GM10248 (cell line): ENCODE results near the gene SOX5.

Source experiments
- CTCF ChIA-PET: fragments of 300-600 bp; sonication (Branson Sonifier 250); formaldehyde crosslinking; extraction: SDS; loops from one replicate; lab custom pipeline; 2021; ENCODE audit warnings: antibody characterized with exemption; lab: Yijun Ruan, JAX
- POLR2A ChIA-PET: fragments of 350-650 bp; sonication (Branson Sonifier 250); formaldehyde crosslinking; extraction: SDS; loops from one replicate; lab custom pipeline; 2020; ENCODE audit warnings: antibody characterized with exemption; lab: Yijun Ruan, JAX
- DNase-seq: peaks from one replicate; pipeline ENCODE4 v3.0.0; 2012; ENCODE audit errors: extremely low spot score
- TF ChIP-seq, protein P1 (sequence below): IDR thresholded peaks from 2 replicates; pipeline ENCODE4 v1.5.1; 2012; ENCODE audit warnings: mild to moderate bottlenecking, low read depth; ENCODE audit errors: extremely low read depth, missing control alignments, control extremely low read depth

Gene SOX5

DNA sequence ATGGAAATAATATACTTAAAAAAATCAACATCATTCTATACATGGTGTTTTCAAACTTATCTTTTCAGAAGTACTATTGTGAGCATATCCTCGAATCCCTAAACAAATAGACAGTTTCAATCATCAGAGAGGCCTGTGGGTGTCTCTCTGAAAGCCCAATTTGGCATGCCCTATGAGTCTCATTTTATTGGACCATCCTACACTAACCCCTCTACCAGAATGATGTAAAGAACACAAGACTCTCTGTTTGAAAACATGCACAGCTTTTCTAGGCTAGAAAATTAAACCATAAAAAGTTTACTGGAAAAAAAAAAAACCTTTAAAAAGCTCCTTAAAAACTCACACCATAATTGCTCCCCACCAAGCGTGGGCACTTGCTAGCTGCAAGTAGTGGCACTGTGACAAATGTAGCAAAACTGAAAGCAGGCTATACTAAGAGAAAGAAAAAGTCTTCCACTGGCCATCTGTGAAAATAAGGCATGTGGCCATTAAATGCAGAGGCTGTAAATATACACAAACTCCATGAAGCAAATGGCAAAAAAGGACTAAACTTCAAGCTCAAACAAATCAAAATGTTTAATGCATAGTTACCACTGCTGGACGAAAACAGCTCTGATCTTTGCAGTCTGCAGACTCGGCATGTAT lies 394.2 kb downstream of the SOX5 start:
- no peak for DNase-seq
- ChIA-PET CTCF (interaction anchor here (1.6 kb wide), 2 partner anchors 11 to 24 kb away, joined by 5 read pairs; no protein-coding TSS in a partner anchor), POLR2A (no interaction called here)
- TF ChIP-seq, protein P1, sequence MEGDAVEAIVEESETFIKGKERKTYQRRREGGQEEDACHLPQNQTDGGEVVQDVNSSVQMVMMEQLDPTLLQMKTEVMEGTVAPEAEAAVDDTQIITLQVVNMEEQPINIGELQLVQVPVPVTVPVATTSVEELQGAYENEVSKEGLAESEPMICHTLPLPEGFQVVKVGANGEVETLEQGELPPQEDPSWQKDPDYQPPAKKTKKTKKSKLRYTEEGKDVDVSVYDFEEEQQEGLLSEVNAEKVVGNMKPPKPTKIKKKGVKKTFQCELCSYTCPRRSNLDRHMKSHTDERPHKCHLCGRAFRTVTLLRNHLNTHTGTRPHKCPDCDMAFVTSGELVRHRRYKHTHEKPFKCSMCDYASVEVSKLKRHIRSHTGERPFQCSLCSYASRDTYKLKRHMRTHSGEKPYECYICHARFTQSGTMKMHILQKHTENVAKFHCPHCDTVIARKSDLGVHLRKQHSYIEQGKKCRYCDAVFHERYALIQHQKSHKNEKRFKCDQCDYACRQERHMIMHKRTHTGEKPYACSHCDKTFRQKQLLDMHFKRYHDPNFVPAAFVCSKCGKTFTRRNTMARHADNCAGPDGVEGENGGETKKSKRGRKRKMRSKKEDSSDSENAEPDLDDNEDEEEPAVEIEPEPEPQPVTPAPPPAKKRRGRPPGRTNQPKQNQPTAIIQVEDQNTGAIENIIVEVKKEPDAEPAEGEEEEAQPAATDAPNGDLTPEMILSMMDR = no peak

DNA sequence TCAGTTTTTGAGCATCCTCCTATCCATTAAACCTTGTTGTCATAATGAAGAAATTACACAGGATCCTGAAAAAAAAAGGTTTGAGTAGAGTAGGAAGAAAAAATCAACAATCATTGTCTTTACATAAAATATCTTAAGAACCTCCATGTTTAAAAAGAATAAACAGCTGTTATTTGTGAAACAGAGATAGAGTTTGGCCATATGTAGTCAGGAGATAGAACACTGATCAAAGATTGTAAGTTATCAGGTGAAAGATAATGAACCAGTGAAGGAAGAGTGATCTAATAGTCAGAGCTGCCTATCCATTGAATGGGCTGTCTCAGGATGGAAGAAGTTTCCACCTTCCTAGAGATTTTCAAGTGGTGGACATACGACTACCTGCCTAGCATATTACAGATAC lies 397.1 kb downstream of the SOX5 start:
- TF ChIP-seq, protein P1 = no peak
- CTCF ChIA-PET = no interaction called here

DNA sequence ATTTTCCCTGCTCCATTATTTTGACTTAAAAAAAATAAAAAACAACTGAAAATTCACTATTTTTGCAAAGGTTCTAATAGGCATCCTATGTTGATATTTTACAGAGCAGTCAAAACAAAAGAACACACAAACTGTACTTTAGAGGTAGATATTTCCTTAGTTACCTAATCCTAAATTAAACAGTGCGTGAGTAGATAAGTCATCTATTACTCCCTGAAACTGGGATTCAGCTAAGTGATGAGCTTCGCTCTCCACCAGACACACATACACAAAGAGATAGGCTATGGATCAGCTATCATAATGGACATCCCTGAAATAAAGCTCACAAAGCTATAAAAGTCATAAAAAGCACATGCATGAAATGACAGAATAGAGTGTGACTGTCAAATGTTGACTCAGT lies 398.7 kb downstream of the SOX5 start:
- no peak for DNase-seq
- ChIA-PET POLR2A (no interaction called here), CTCF (interaction anchor here (1.0 kb wide), 1 partner anchor 12 kb away, joined by 3 read pairs; no protein-coding TSS in a partner anchor)
- TF ChIP-seq, protein P1 = no peak

More for the DNA sequence above, 397.1 kb downstream of the SOX5 start:
- DNase-seq = no peak
- POLR2A ChIA-PET = no interaction called here

DNA sequence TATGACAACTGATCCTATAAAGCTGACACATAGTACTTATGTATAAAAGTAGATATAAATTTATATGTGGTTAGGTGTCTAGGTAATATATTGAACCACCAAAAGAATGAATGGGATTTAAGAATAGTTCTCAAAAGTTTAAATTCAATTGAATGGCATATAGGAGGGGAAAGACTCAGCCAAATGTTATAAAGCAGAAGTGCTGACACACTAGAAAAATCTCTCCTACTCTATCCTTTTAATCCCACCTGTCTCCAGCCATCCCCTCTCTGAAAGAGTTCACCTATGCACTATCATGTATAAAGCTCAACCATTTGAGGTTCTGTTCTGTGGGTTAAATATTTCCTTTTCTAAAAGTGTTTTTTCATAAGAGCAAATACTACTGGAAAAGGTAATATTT lies 400.7 kb downstream of the SOX5 start:
- ChIA-PET CTCF (no interaction called here), POLR2A (no interaction called here)
- TF ChIP-seq, protein P1 = no peak
- DNase-seq = no peak

DNA sequence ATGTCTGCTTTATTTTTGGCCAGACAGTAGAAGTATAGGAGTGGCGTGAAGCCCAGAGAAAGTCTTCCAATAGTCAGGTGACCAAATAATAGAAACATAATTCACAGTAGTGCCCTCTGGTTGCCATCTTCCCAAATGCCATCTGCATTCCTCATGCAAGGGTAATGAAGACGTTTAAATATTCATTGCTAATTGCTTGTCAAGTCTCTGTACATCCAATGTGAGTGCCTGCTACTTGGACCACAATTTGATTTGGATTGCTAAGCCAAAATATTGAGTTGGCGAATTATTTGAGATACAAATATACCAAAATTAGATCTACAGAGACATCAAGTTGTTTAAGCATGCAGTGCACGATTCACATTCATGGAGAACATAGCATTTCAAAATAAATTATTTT lies 402.7 kb downstream of the SOX5 start:
- CTCF ChIA-PET = no interaction called here

DNA sequence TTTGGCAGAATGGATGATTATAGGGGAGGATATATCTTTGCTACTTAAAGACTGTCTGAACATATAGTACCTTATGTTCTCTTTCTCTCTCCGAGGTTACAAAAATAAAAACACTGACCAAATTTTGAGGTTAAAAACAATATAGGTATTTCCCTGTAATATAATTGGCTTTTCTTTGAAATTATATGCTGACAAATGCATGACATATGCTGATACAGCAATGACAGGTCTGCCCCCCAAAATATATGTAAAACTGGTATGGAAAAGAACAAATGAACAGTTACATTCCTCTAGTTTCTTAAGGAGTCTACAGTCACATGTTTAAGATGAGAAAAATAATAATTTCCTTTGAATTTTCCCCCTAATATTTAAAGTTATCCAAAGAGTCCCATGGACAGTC lies 405.7 kb downstream of the SOX5 start:
- POLR2A ChIA-PET = no interaction called here
- TF ChIP-seq, protein P1 = no peak
- CTCF ChIA-PET = no interaction called here
- no peak for DNase-seq

More for the DNA sequence above, 402.7 kb downstream of the SOX5 start:
- DNase-seq = no peak
- TF ChIP-seq, protein P1 = no peak
- POLR2A ChIA-PET = no interaction called here
